HFFc6 (cell line): ENCODE measurements around the gene HRH1. TPM values are rescaled to one million over a fixed set of nuclear protein-coding genes. Genes with fewer than 3 reads are reported as not detected.
A peak's percentile ranks its signal among the peaks of the same experiment; 100 is the strongest.

Source experiments
- DNase-seq: peaks from one replicate; pipeline ENCODE4 v3.0.0-alpha.2; 2018
- H3K27ac Mint-ChIP-seq: 2 replicates; pipeline ENCODE4 v1.8.0; 2020; ENCODE audit warnings: mild to moderate bottlenecking, mixed read lengths
- H3K27me3 Mint-ChIP-seq: 2 replicates; pipeline ENCODE4 v1.8.0; 2021; ENCODE audit warnings: mild to moderate bottlenecking, moderate library complexity, mixed read lengths; ENCODE audit not compliant: insufficient read depth
- H3K36me3 Mint-ChIP-seq: 2 replicates; pipeline ENCODE4 v1.8.0; 2021; ENCODE audit warnings: low read depth, mixed read lengths
- H3K4me1 Mint-ChIP-seq: 2 replicates; pipeline ENCODE4 v1.8.0; 2020; ENCODE audit warnings: low read depth, mixed read lengths
- H3K4me3 Mint-ChIP-seq: 2 replicates; pipeline ENCODE4 v1.8.0; 2020; ENCODE audit warnings: mild to moderate bottlenecking, moderate library complexity, mixed read lengths
- H3K9me3 Mint-ChIP-seq: 2 replicates; pipeline ENCODE4 v1.8.0; 2020; ENCODE audit warnings: mild to moderate bottlenecking, mixed read lengths
- CTCF ChIP-seq: fragments of 200-600 bp; sonication (generic); IDR thresholded peaks from 2 replicates; pipeline ENCODE4 v1.5.0; 2021; ENCODE audit warnings: antibody characterized with exemption, mild to moderate bottlenecking
- total RNA-seq, 6 experiments: library from RNA; stranded (reverse); fragmentation: NEBNext Ultra II Directional; extraction: Animal tissue kit (Norgen Biotek cat#: 25700); gene quantifications; 2 replicates in 1 of 6; 3 replicates in 5 of 6; pipeline ENCODE4 v1.2.3, GENCODE V29; 2021

The HRH1 gene
- total RNA-seq, 6 experiments from 2014 or later = 4.9 to 8.4 (median 6.4) TPM

- H3K27me3 Mint-ChIP-seq = peaks cover 7% of the 10 kb centered on the region
- peak overlapping the region; percentile 70 for H3K4me3 Mint-ChIP-seq
- H3K9me3 Mint-ChIP-seq = no peaks in the 10 kb centered on the region
- peak overlapping the region; percentile 89 for H3K27ac Mint-ChIP-seq
- no peak for TF ChIP-seq CTCF
- H3K36me3 Mint-ChIP-seq = 0 out of 2 replicates have a peak, but pooled peaks cover 10% of the 10 kb centered on the region
- DNase-seq = no peak
- peaks cover 91% of the 10 kb centered on the region for H3K4me1 Mint-ChIP-seq
Measured at GRCh38 chr3:11198070-11198469, 43.8 kb downstream of the HRH1 start.

- TF ChIP-seq CTCF = no peak
- Mint-ChIP-seq H3K27me3 (peaks cover 7% of the 10 kb centered on the region), H3K36me3 (peaks cover 7% of the 10 kb centered on the region; the same call in 1 of the 2 replicates), H3K9me3 (no peaks in the 10 kb centered on the region), H3K4me3 (peak overlapping the region; percentile 70; the same call in 1 of the 2 replicates), H3K4me1 (peaks cover 90% of the 10 kb centered on the region), H3K27ac (peak overlapping the region; percentile 89)
- DNase-seq = no peak
Measured at GRCh38 chr3:11198495-11198894, 44.2 kb downstream of the HRH1 start.

GRCh38 chr3:11199902-11200845, 45.9 kb downstream of the HRH1 start:
- H3K27me3 Mint-ChIP-seq = peaks cover 7% of the 10 kb centered on the region
- DNase-seq = no peak
- H3K4me3 Mint-ChIP-seq = no peak overlapping the region
- H3K36me3 Mint-ChIP-seq = peaks cover 4% of the 10 kb centered on the region; the same call in 1 of the 2 replicates
- peaks cover 88% of the 10 kb centered on the region for H3K4me1 Mint-ChIP-seq
- H3K27ac Mint-ChIP-seq = peak overlapping the region; percentile 92
- no peak for TF ChIP-seq CTCF
- no peaks in the 10 kb centered on the region for H3K9me3 Mint-ChIP-seq

GRCh38 chr3:11201251-11202019, 47.1 kb downstream of the HRH1 start:
- TF ChIP-seq CTCF = no peak
- DNase-seq = no peak
- Mint-ChIP-seq H3K27ac (peak overlapping the region; percentile 92), H3K4me3 (peak overlapping the region; percentile 54), H3K9me3 (no peaks in the 10 kb centered on the region), H3K27me3 (peaks cover 6% of the 10 kb centered on the region; the same call in 1 of the 2 replicates), H3K4me1 (peaks cover 75% of the 10 kb centered on the region), H3K36me3 (peaks cover 8% of the 10 kb centered on the region; the same call in 1 of the 2 replicates)

GRCh38 chr3:11203961-11204360, 49.7 kb downstream of the HRH1 start:
- peaks cover 15% of the 10 kb centered on the region for H3K36me3 Mint-ChIP-seq
- H3K27ac Mint-ChIP-seq = no peak overlapping the region
- no peak for TF ChIP-seq CTCF
- H3K27me3 Mint-ChIP-seq = 0 out of 2 replicates have a peak, but pooled peaks cover 3% of the 10 kb centered on the region
- DNase-seq = no peak
- no peak overlapping the region for H3K4me3 Mint-ChIP-seq
- no peaks in the 10 kb centered on the region for H3K9me3 Mint-ChIP-seq
- peaks cover 67% of the 10 kb centered on the region for H3K4me1 Mint-ChIP-seq
